Islet of Langerhans (tissue), 1 donor: ENCODE data around the gene SPTBN2.

Source experiments
- FAIRE-seq: peaks from one replicate; lab custom pipeline; 2011; peaks lifted over from hg19 to GRCh38; lab: Jason Lieb, UNC

SPTBN2 gene

GRCh38 chr11:66701432-66702240, 27.4 kb downstream of the SPTBN2 start:
- FAIRE-seq: no peak

GRCh38 chr11:66700742-66701141, 28.3 kb downstream of the SPTBN2 start:
- FAIRE-seq: no peak

GRCh38 chr11:66700337-66700736, 28.7 kb downstream of the SPTBN2 start:
- no peak for FAIRE-seq

GRCh38 chr11:66698491-66698890, 30.5 kb downstream of the SPTBN2 start:
- no peak for FAIRE-seq

- FAIRE-seq: no peak
Measured at GRCh38 chr11:66697988-66698387, 31.0 kb downstream of the SPTBN2 start.

GRCh38 chr11:66696146-66696545, 32.9 kb downstream of the SPTBN2 start:
- FAIRE-seq: no peak

GRCh38 chr11:66694732-66695207, 34.2 kb downstream of the SPTBN2 start:
- peak; percentile 86 for FAIRE-seq

- FAIRE-seq: no peak
Measured at GRCh38 chr11:66694056-66694410, 35.0 kb downstream of the SPTBN2 start.

- no peak for FAIRE-seq
Measured at GRCh38 chr11:66693356-66694055, 35.5 kb downstream of the SPTBN2 start.

GRCh38 chr11:66692871-66693331, 36.1 kb downstream of the SPTBN2 start:
- no peak for FAIRE-seq

- no peak for FAIRE-seq
Measured at GRCh38 chr11:66692446-66692845, 36.6 kb downstream of the SPTBN2 start.

- no peak for FAIRE-seq
Measured at GRCh38 chr11:66691311-66691980, 37.6 kb downstream of the SPTBN2 start.

- FAIRE-seq: no peak
Measured at GRCh38 chr11:66689661-66690590, 39.1 kb downstream of the SPTBN2 start.

GRCh38 chr11:66688561-66689534, 40.2 kb downstream of the SPTBN2 start:
- FAIRE-seq: no peak

GRCh38 chr11:66687831-66688281, 41.2 kb downstream of the SPTBN2 start:
- no peak for FAIRE-seq

- no peak for FAIRE-seq
Measured at GRCh38 chr11:66686801-66687750, 41.9 kb downstream of the SPTBN2 start.

GRCh38 chr11:66686100-66686785, 42.8 kb downstream of the SPTBN2 start:
- no peak for FAIRE-seq

GRCh38 chr11:66685276-66686099, 43.5 kb downstream of the SPTBN2 start:
- no peak for FAIRE-seq
